Stimulated activated effector memory CD8-positive, alpha-beta T cell treated with anti-CD3 and anti-CD28 coated beads, Interleukin-12 subunit alpha, Interleukin-12 subunit beta, amount 100 ng/mL, for 72 hours (primary cell): ENCODE measurements around the gene SLC5A11.
A peak's percentile ranks its signal among the peaks of the same experiment; 100 is the strongest.

Source experiments
- ATAC-seq: fragments of 150-1000 bp; cut with Tn5 transposase; 2 replicates; pipeline ENCODE4 v1.10.0; 2021
- DNase-seq, 2 donors: peaks; one replicate each; pipeline ENCODE4 v3.0.0; 2021 to 2022; ENCODE audit warnings: low spot score in 2 of 2
- H3K27ac Mint-ChIP-seq: one replicate; pipeline ENCODE4 v1.8.0; 2022; ENCODE audit warnings: mild to moderate bottlenecking, mixed read lengths
- H3K36me3 Mint-ChIP-seq: one replicate; pipeline ENCODE4 v1.8.0; 2022; ENCODE audit warnings: mild to moderate bottlenecking, mixed read lengths
- H3K4me1 Mint-ChIP-seq: one replicate; pipeline ENCODE4 v1.8.0; 2022; ENCODE audit warnings: mixed read lengths
- H3K4me3 Mint-ChIP-seq: one replicate; pipeline ENCODE4 v1.8.0; 2022; ENCODE audit warnings: mild to moderate bottlenecking, mixed read lengths
- H3K9me3 Mint-ChIP-seq: one replicate; pipeline ENCODE4 v1.8.0; 2022; ENCODE audit warnings: mixed read lengths

Gene SLC5A11

DNA sequence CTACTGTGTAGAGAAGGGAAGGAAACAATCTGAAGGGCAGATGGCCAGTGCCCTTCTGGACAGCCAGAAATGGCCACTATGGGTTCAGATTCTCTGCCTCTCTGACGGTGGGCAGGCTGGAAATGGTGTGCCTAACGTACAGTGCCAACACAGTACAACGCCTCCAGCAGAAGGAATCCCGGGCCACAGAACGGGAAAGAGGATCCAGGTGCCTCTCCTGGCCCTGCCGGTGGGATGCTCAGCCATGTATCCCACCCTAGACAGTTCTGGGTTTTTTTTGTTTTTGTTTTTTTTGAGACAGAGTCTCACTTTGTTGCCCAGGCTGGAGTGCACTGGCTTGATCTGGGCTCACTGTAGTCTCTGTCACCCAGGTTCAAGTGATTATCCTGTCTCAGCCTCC lies 71.5 kb downstream of the SLC5A11 start:
- Mint-ChIP-seq H3K9me3 (no peaks in the 10 kb centered on the region), H3K4me1 (peaks cover 17% of the 10 kb centered on the region), H3K4me3 (no peak overlapping the region), H3K27ac (peak overlapping the region; percentile 82), H3K36me3 (peaks cover 22% of the 10 kb centered on the region)
- ATAC-seq: no peak
- no peak for DNase-seq

DNA sequence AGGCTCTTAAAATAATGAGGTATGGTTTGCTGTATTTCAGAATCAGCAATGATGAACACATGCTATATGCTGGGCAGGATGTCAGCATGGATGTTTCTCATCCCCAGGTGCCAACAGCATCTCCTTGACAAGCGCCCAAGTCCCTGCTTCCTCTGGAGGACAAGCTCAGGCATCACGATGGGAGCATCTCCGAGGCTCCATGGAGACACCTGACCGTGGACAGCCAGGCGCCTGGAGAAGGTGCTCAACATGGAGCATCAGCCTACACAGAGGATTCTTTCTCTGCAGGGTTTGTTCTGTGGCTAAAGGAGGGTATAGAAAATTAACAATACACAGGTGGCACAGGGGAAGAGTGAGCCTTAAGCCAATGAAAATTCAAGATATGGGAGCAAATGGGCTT lies 72.1 kb downstream of the SLC5A11 start:
- ATAC-seq (no peak), DNase-seq (no peak)
- Mint-ChIP-seq H3K4me1 (peaks cover 23% of the 10 kb centered on the region), H3K9me3 (no peaks in the 10 kb centered on the region), H3K4me3 (no peak overlapping the region), H3K36me3 (peaks cover 29% of the 10 kb centered on the region), H3K27ac (peak overlapping the region; percentile 3)

DNA sequence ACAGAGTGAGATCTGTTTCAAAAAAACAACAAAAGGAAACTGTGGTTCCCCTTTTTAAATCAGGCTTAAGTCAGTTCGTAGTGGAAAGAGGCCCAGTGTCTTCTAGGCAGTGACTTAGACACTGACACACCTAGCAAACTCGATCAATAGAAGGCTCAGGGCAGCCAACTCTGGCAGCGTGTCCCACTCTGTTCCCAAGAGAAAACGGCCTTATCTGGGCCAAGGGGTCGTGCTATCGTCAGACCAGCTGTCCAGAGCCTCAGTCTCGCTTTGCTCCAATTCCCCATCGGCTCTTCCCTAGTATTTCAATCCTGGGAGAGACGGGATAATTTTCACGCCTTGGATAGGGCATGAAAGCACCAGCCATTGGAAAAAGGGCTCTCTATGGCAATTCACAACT lies 72.9 kb downstream of the SLC5A11 start:
- ATAC-seq (no peak), DNase-seq (no peak)
- peaks cover 32% of the 10 kb centered on the region for H3K36me3 Mint-ChIP-seq
- H3K9me3 Mint-ChIP-seq: no peaks in the 10 kb centered on the region
- peaks cover 26% of the 10 kb centered on the region for H3K4me1 Mint-ChIP-seq
- no peak overlapping the region for H3K4me3 Mint-ChIP-seq
- peak overlapping the region; percentile 3 for H3K27ac Mint-ChIP-seq

DNA sequence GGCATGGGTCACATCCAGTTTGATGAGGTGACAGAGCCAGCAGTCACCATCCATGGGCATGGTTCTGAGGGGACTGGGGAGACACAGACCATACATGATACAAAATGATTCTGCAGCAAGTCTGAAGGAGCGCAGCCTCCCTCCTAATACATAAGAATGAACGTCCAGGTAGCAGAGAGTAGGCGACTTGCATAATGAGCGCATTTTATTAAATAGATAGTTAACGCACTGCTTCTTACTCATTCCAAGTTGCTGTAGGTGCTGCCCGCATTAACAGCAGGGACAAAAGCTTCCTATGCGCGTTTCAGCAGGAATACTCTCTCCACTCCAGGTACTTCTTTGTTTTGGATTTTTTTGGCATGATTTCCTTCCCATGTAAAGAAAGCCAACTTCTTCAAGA lies 73.8 kb downstream of the SLC5A11 start:
- Mint-ChIP-seq H3K4me3 (no peak overlapping the region), H3K36me3 (peaks cover 35% of the 10 kb centered on the region), H3K27ac (no peak overlapping the region), H3K9me3 (no peaks in the 10 kb centered on the region), H3K4me1 (peaks cover 26% of the 10 kb centered on the region)
- no peak for DNase-seq
- no peak for ATAC-seq

DNA sequence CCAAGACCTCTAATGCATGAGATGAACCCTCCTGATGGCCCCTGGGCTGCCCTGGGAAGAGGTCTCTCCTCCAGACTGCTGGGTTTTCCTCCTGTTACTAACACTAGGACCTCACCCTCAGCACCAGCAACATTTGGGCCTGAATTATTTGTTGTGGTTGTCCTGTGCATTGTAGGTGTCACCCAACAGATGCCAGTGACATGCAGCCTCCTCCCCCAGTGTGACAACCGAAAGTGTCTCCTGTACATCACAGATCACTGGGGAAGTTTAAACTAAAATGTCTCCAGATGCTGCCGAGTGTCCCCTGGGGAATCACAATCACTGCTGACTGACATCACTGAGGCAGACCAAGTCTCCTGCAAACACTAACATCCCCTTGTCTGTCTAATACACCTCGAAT lies 74.8 kb downstream of the SLC5A11 start:
- Mint-ChIP-seq H3K4me1 (peaks cover 26% of the 10 kb centered on the region), H3K4me3 (no peak overlapping the region), H3K27ac (peak overlapping the region; percentile 8), H3K9me3 (no peaks in the 10 kb centered on the region), H3K36me3 (peaks cover 45% of the 10 kb centered on the region)
- ATAC-seq: no peak
- DNase-seq: no peak

DNA sequence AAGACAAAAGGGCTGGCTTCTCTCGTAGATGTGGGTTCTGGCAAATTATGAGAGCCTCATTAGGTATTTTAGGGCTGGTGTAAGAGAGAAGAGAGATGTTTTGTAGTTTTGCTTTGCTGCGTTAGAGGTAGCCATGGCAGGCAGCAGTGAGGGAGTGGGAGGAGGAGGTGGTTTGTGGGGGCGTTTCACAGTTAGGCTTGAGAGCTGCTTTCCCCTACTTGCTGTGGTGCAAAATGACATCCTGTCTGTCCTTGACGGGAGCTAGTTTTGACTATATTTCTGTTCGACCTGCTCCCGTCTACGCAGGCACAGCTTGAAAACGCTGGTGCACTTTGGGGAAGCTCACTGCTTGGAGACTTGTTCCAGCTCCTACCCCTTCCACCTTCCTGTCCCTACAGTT lies 75.5 kb downstream of the SLC5A11 start:
- peak overlapping the region; percentile 8 for H3K27ac Mint-ChIP-seq
- peak overlapping the region; percentile 2 for H3K4me3 Mint-ChIP-seq
- ATAC-seq: peak; percentile 72

DNA sequence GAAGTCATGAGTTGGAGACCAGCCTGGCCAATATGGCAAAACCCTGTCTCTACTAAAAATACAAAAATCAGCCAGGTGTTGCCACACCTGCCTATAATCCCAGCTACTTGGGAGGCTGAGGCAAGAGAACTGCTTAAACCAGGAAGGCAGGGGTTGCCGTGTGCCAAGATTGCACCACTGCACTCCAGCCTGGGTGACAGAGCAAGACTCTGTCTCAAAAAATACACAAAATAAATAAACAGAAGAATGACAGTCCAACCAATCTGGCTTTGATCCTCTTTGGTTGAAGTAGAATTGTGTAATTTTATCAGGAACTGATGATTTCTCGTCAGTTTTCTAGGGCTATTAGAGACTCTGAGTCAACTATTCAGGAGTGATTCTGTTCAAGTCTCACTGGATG lies 79.4 kb downstream of the SLC5A11 start:
- DNase-seq (no peak), ATAC-seq (no peak)
- no peak overlapping the region for H3K27ac Mint-ChIP-seq

More for the DNA sequence above, 75.5 kb downstream of the SLC5A11 start:
- peak in 1 of 2 donors; percentile 52 for DNase-seq
- Mint-ChIP-seq H3K36me3 (peaks cover 52% of the 10 kb centered on the region), H3K9me3 (no peaks in the 10 kb centered on the region), H3K4me1 (peaks cover 26% of the 10 kb centered on the region)

DNA sequence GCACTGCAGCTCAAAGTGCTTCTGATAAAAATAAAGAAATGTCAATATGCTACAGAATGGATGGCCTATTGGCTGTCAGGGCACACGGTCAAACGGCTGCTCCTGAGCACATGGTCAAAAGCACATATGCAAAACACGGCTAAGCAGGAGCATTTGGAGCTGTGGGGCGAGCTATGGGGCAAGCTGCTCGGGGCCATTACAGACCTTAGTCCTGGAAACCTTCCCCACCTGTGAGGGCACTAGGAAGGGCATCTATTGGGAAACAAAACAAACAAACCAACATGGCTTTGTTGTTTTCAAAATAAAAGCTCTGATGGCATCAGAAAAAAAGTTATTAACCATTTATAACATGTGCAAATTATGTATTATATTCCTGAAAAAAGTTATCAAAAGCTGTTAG lies 83.6 kb downstream of the SLC5A11 start:
- no peaks in the 10 kb centered on the region for H3K9me3 Mint-ChIP-seq
- no peak overlapping the region for H3K4me3 Mint-ChIP-seq
- DNase-seq (no peak), ATAC-seq (no peak)
- H3K4me1 Mint-ChIP-seq: no peaks in the 10 kb centered on the region
- H3K36me3 Mint-ChIP-seq: peaks cover 87% of the 10 kb centered on the region
- H3K27ac Mint-ChIP-seq: no peak overlapping the region

More for the DNA sequence above, 79.4 kb downstream of the SLC5A11 start:
- H3K36me3 Mint-ChIP-seq: peaks cover 71% of the 10 kb centered on the region
- no peak overlapping the region for H3K4me3 Mint-ChIP-seq
- peaks cover 26% of the 10 kb centered on the region for H3K4me1 Mint-ChIP-seq
- no peaks in the 10 kb centered on the region for H3K9me3 Mint-ChIP-seq

DNA sequence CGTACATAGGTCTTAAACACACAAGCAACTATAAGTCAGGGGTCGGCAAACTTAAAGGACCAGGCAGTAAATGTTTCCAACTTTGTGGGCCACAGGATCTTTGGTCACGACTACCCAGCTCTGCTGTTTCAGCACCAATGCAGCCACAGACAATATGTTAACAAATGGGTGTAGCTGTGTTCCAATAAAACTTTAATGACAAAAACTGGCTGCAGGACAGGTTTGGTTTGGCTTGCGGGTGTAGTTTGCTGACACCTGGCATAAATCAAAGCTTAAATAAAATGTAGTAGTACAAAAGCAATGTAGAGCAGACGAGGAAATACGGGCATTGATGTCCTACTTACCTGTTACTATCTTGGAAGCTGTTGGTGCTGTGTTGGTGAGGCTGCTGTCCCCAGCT lies 84.7 kb downstream of the SLC5A11 start:
- ATAC-seq: no peak
- peaks cover 87% of the 10 kb centered on the region for H3K36me3 Mint-ChIP-seq
- no peak for DNase-seq
- no peaks in the 10 kb centered on the region for H3K4me1 Mint-ChIP-seq
- H3K4me3 Mint-ChIP-seq: no peak overlapping the region
- H3K27ac Mint-ChIP-seq: peak overlapping the region; percentile 68
- H3K9me3 Mint-ChIP-seq: no peaks in the 10 kb centered on the region

DNA sequence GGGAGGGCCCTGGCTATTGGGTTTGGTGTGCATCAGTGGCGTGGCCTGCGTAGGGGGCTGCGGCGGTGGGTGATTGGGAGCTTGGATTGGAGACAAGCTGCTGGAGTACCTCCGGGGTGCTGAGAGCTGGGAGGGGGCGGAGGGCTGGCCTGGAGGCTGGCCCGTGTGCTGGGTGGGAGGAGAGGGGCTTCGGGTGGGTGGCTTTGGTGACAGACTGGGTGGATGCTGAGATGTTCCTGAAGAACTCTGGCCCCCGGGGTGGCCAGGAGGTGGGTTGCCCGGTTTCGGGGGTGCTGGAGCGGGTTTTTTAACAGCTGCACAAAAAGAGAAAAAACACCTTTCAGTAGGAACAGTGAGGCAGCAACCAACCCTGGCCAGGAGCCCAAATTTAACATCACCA lies 85.3 kb downstream of the SLC5A11 start:
- ATAC-seq: no peak
- peaks cover 83% of the 10 kb centered on the region for H3K36me3 Mint-ChIP-seq
- no peaks in the 10 kb centered on the region for H3K9me3 Mint-ChIP-seq
- no peak overlapping the region for H3K4me3 Mint-ChIP-seq
- DNase-seq: no peak
- no peaks in the 10 kb centered on the region for H3K4me1 Mint-ChIP-seq
- no peak overlapping the region for H3K27ac Mint-ChIP-seq

DNA sequence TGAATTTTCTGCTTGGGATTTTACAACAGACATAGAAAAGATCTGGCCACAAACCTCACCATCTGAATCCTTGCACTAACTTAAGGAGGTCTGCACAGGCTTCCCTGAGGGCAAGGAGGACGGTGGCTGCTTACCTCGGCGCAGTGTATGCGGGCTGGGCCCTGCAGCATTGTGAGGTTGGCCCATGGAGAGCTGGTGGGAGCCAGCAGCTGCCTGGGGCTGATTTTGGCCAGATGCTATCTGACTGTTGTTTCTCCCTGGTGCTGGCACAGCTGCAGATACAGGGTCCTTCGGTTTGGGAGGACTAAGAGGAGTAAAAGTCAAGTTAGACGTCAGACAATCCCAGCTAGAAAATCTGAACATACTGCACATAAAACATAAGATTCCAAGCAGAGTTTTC lies 89.6 kb downstream of the SLC5A11 start:
- DNase-seq (no peak), ATAC-seq (no peak)
- Mint-ChIP-seq H3K36me3 (peaks cover 93% of the 10 kb centered on the region), H3K4me1 (no peaks in the 10 kb centered on the region), H3K27ac (no peak overlapping the region), H3K4me3 (no peak overlapping the region), H3K9me3 (no peaks in the 10 kb centered on the region)

DNA sequence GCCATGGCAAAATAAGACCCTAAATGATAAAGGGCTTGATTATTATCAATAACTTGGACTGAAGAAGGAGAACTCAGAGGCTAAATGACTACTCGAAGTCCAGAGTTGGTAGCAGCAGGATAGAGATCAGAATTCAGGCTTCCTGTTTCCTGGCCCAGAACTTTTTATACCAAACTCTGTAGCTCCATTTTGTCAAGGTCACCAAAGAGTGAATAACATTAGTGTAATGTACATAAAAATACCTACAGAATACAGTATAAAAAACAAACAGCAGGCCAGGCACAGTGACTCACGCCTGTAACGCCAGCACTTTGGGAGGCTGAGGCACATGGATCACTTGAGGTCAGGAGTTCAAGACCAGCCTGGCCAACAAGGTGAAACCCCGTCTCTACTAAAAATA lies 90.4 kb downstream of the SLC5A11 start:
- Mint-ChIP-seq H3K36me3 (peaks cover 92% of the 10 kb centered on the region), H3K4me1 (no peaks in the 10 kb centered on the region), H3K4me3 (no peak overlapping the region), H3K9me3 (no peaks in the 10 kb centered on the region), H3K27ac (no peak overlapping the region)
- DNase-seq (no peak), ATAC-seq (no peak)

DNA sequence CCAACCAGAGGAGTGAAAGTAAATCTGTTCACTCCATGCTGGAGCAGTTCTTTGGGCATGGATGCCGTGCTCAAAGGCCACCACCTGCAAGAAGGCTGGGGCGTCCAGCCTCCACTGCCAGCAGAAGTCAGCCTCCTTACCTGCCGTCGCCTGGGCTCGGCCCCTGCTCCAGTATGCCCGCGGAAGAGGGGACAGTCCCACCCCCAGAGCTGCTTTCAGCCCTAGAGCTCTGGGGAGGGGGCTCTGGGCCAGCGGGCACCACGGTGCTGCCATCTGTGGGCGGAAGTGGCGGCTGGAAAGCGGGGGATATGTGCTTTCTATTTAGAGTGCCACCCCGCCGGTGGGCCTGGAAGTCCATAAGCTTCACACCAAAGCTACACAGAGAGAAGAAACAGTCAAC lies 93.5 kb downstream of the SLC5A11 start:
- Mint-ChIP-seq H3K9me3 (no peaks in the 10 kb centered on the region), H3K36me3 (peaks cover 83% of the 10 kb centered on the region), H3K4me3 (no peak overlapping the region), H3K4me1 (no peaks in the 10 kb centered on the region), H3K27ac (no peak overlapping the region)
- no peak for DNase-seq
- no peak for ATAC-seq

DNA sequence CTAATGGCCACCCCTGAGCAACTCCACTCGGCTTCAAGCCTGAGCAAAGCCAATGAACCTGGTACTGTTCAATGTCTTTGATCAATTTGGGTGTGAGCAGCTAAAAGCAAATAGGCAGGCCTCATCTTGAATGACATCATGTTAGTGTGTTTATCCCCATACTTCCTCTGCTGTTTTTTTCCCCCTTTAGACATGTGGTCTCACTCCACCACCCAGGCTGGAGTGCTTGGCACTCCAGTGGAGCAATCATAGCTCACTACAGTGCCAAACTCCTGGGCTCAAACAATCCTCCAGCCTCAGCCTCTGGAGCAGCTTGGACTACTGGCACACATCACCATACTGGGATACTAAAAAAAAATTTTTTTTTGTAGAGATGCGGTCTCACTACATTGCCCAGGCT lies 94.0 kb downstream of the SLC5A11 start:
- no peaks in the 10 kb centered on the region for H3K9me3 Mint-ChIP-seq
- no peaks in the 10 kb centered on the region for H3K4me1 Mint-ChIP-seq
- DNase-seq (no peak), ATAC-seq (no peak)
- no peak overlapping the region for H3K4me3 Mint-ChIP-seq
- peaks cover 78% of the 10 kb centered on the region for H3K36me3 Mint-ChIP-seq
- H3K27ac Mint-ChIP-seq: peak overlapping the region; percentile 30

DNA sequence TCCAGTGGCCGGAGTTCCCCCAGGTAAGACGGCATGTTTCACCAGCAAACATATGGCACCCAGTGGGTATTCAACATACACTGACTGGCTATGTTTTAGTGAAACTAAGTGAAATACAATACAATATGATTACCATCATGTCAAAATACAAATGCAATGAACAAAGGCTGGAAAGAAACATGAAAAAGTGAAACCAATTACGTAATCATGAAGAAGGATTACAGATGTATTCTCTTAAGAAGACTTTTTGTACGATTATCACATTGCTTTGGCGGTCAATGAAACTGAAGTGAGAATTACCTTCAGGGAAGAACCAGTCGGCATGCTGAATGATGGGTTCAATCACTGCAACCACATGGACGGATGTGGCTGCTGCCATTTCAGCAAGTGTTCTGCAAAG lies 97.7 kb downstream of the SLC5A11 start:
- Mint-ChIP-seq H3K4me3 (no peak overlapping the region), H3K4me1 (no peaks in the 10 kb centered on the region), H3K36me3 (peaks cover 66% of the 10 kb centered on the region), H3K9me3 (no peaks in the 10 kb centered on the region), H3K27ac (no peak overlapping the region)
- DNase-seq: no peak
- ATAC-seq: no peak

DNA sequence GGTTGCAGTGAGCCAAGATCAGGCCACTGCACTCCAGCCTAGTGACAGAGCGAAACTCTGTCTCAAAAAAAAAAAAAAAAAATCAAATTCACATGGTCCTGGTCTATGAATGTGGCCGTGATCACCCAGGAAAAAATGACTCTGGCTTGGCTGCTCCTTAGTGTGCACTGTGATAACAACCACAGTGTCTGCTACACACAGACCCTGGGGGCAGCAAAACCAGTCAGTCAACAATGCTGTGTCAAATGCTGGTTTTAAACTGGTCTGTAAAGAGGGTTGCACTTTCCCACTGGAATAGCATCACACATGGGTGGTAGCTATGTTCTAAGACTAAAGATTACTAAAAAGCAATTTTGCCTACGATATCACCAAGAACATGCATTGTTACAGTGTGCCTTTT lies 98.4 kb downstream of the SLC5A11 start:
- no peaks in the 10 kb centered on the region for H3K9me3 Mint-ChIP-seq
- H3K27ac Mint-ChIP-seq: no peak overlapping the region
- DNase-seq (no peak), ATAC-seq (no peak)
- no peak overlapping the region for H3K4me3 Mint-ChIP-seq
- H3K36me3 Mint-ChIP-seq: peaks cover 64% of the 10 kb centered on the region
- H3K4me1 Mint-ChIP-seq: no peaks in the 10 kb centered on the region

DNA sequence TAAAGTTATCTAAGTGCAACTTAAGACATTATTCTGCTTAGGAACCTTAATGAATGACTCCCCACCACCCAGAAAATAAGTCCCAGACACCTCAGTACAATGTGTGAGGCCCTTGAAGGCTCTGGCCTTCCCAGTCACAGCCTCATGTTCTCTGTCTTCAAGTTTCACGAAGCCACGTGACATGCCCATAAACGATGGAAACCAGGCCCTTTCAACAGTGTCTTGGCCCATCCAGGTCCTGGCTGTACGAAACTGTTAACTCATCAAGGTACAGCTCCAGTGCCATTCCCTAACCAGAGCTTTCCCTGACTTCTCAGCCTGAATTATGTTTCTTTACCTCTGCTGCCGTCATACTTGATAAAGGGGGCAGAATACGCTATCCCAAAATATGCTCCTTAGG lies 100.4 kb downstream of the SLC5A11 start:
- no peak for ATAC-seq
- Mint-ChIP-seq H3K36me3 (peaks cover 66% of the 10 kb centered on the region), H3K4me1 (no peaks in the 10 kb centered on the region), H3K27ac (peak overlapping the region; percentile 60), H3K9me3 (no peaks in the 10 kb centered on the region), H3K4me3 (no peak overlapping the region)
- DNase-seq: no peak
